Limb (tissue), 2 donors: ENCODE data around the gene WNT16.
A peak's percentile ranks its signal among the peaks of the same experiment; 100 is the strongest.
"Not testable (repeated sequence)": the region's sequence is repeated elsewhere in the genome, so short reads cannot be mapped to it uniquely, and the experiment has no call there.

ENCODE experiments used
- DNase-seq, 2 donors: peaks; one replicate each; pipeline ENCODE4 v3.0.0-alpha.2; 2016; ENCODE audit errors: extremely low spot score in 2 of 2

The WNT16 gene

GRCh38 chr7:121306565-121306964, 22.2 kb upstream of the WNT16 start:
- no peak for DNase-seq

- DNase-seq = no peak
Measured at GRCh38 chr7:121307021-121307574, 21.7 kb upstream of the WNT16 start.

- DNase-seq = no peak
Measured at GRCh38 chr7:121313220-121313792, 15.5 kb upstream of the WNT16 start.

GRCh38 chr7:121313793-121314676, 14.8 kb upstream of the WNT16 start:
- DNase-seq = no peak

- not testable (repeated sequence) for DNase-seq
Measured at GRCh38 chr7:121315170-121315569, 13.6 kb upstream of the WNT16 start.

GRCh38 chr7:121322460-121322859, 6.3 kb upstream of the WNT16 start:
- DNase-seq = no peak

- DNase-seq = no peak
Measured at GRCh38 chr7:121323515-121324302, 5.1 kb upstream of the WNT16 start.

- no peak for DNase-seq
Measured at GRCh38 chr7:121327671-121328070, 1.1 kb upstream of the WNT16 start.

GRCh38 chr7:121329191-121330052, 622 bp downstream of the WNT16 start:
- peak in 1 of 2 donors; percentile 64 for DNase-seq

GRCh38 chr7:121330053-121330833, 1.4 kb downstream of the WNT16 start:
- DNase-seq = peak in 1 of 2 donors; percentile 63

GRCh38 chr7:121331048-121331447, 2.2 kb downstream of the WNT16 start:
- DNase-seq = no peak

- no peak for DNase-seq
Measured at GRCh38 chr7:121331574-121331973, 2.8 kb downstream of the WNT16 start.

- no peak for DNase-seq
Measured at GRCh38 chr7:121334376-121334775, 5.6 kb downstream of the WNT16 start.

GRCh38 chr7:121334875-121335648, 6.3 kb downstream of the WNT16 start:
- no peak for DNase-seq

- no peak for DNase-seq
Measured at GRCh38 chr7:121336579-121336978, 7.8 kb downstream of the WNT16 start.

- no peak for DNase-seq
Measured at GRCh38 chr7:121337398-121337797, 8.6 kb downstream of the WNT16 start.

GRCh38 chr7:121339082-121339481, 10.3 kb downstream of the WNT16 start:
- no peak for DNase-seq

- no peak for DNase-seq
Measured at GRCh38 chr7:121341933-121342332, 13.1 kb downstream of the WNT16 start.

GRCh38 chr7:121342631-121343030, 13.8 kb downstream of the WNT16 start:
- DNase-seq = no peak
